Stimulated activated effector memory CD8-positive, alpha-beta T cell treated with anti-CD3 and anti-CD28 coated beads, Interleukin-12 subunit alpha, Interleukin-12 subunit beta, amount 100 ng/mL, for 72 hours (primary cell): ENCODE results near the gene NAPB.

Source experiments
- ATAC-seq: fragments of 150-1000 bp; cut with Tn5 transposase; 2 replicates; pipeline ENCODE4 v1.10.0; 2021
- DNase-seq, 2 donors: peaks; one replicate each; pipeline ENCODE4 v3.0.0; 2021 to 2022; ENCODE audit warnings: low spot score in 2 of 2
- H3K27ac Mint-ChIP-seq: one replicate; pipeline ENCODE4 v1.8.0; 2022; ENCODE audit warnings: mild to moderate bottlenecking, mixed read lengths
- H3K36me3 Mint-ChIP-seq: one replicate; pipeline ENCODE4 v1.8.0; 2022; ENCODE audit warnings: mild to moderate bottlenecking, mixed read lengths
- H3K4me1 Mint-ChIP-seq: one replicate; pipeline ENCODE4 v1.8.0; 2022; ENCODE audit warnings: mixed read lengths
- H3K4me3 Mint-ChIP-seq: one replicate; pipeline ENCODE4 v1.8.0; 2022; ENCODE audit warnings: mild to moderate bottlenecking, mixed read lengths
- H3K9me3 Mint-ChIP-seq: one replicate; pipeline ENCODE4 v1.8.0; 2022; ENCODE audit warnings: mixed read lengths

The NAPB gene

DNA sequence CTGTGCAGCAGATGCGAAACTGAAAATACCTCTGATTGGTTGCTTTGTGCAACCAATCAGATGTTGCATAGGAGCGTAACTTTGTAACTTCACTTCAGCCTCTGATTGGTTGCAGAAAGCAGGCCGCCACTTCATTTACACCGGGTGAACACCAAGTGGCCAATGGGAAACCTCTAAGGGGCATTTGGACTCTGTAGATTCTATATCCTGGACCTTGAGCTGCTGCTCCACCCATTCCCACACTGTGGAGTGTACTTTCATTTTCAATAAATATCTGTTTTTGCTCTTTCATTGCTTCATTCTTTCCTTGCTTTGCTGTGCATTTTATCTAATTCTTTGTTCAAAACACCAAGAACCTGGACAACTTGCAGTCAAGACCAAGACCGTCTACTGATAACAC is 84.8 kb downstream of the NAPB start:
- Mint-ChIP-seq H3K27ac (no peak overlapping the region), H3K4me1 (peaks cover 8% of the 10 kb centered on the region)
- DNase-seq, result no peak

DNA sequence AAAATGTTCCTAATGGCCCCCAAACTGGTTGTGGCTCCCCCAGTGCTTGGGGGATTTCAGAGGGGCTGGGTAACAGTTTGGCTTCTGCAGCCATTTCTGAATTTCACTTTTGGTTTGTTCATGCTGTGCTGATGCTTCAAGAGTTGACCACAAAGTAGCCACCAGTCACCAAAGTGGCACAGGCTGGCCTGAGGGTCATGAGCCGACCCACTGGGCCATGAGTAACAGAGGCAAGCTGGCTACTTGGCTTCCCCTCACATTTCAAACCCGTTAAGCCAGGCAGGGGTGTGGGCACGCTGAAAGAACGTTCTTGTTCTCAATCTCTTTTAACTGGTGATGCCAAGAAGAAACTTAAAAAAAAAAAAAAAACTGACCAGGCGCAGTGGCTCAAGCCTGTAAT is 85.8 kb downstream of the NAPB start:
- H3K27ac Mint-ChIP-seq, result no peak overlapping the region
- no peaks in the 10 kb centered on the region for H3K9me3 Mint-ChIP-seq
- DNase-seq (no peak), ATAC-seq (no peak)
- H3K4me1 Mint-ChIP-seq, result peaks cover 8% of the 10 kb centered on the region
- peaks cover 8% of the 10 kb centered on the region for H3K36me3 Mint-ChIP-seq
- H3K4me3 Mint-ChIP-seq, result no peak overlapping the region

More for the DNA sequence above, 84.8 kb downstream of the NAPB start:
- no peak for ATAC-seq
- H3K36me3 Mint-ChIP-seq, result peaks cover 8% of the 10 kb centered on the region
- H3K4me3 Mint-ChIP-seq, result no peak overlapping the region
- no peaks in the 10 kb centered on the region for H3K9me3 Mint-ChIP-seq

DNA sequence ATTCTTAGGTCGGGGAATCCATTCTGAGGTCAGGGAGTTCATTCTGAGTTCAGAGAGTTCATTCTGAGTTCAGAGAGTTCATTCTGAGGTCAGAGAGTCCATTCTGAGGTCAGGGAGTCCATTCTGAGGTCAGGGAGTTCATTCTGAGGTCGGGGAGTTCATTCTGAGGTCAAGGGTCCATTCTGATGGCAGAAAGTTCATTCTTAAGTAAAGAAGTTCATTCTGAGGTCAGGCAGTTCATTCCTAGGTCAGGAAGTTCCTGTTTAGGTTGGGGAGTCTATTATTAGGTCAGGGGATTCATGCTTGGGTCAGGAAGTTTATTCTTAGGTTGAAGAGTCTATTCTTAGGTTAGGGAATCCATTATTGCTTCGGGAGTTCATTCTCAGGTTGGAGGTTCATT is 87.2 kb downstream of the NAPB start:
- no peak for ATAC-seq
- no peak for DNase-seq
- H3K27ac Mint-ChIP-seq, result no peak overlapping the region
- H3K4me3 Mint-ChIP-seq, result no peak overlapping the region
- H3K4me1 Mint-ChIP-seq, result peaks cover 8% of the 10 kb centered on the region
- peaks cover 8% of the 10 kb centered on the region for H3K36me3 Mint-ChIP-seq
- no peaks in the 10 kb centered on the region for H3K9me3 Mint-ChIP-seq

DNA sequence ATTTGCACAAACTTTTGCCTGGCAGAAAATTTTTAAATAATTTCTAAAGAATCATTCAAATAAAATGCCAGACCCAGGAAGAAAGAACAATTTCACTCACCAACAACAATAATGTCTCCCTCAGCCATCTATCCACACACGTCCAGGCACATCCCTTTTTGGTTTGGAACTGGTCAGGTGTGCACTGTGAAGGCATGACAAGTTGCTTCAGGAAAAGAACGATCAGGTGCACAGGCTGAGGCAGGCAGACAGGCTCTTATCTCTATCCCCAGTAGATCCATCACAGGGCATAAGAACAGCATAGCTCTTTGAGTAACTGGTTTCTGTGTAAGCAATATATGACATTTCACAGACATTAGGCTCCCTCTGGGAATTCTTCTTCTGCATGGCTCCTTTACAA is 88.8 kb downstream of the NAPB start:
- DNase-seq (no peak), ATAC-seq (no peak)
- H3K27ac Mint-ChIP-seq, result no peak overlapping the region
- no peaks in the 10 kb centered on the region for H3K9me3 Mint-ChIP-seq
- H3K4me1 Mint-ChIP-seq, result peaks cover 8% of the 10 kb centered on the region
- H3K4me3 Mint-ChIP-seq, result no peak overlapping the region
- peaks cover 8% of the 10 kb centered on the region for H3K36me3 Mint-ChIP-seq

DNA sequence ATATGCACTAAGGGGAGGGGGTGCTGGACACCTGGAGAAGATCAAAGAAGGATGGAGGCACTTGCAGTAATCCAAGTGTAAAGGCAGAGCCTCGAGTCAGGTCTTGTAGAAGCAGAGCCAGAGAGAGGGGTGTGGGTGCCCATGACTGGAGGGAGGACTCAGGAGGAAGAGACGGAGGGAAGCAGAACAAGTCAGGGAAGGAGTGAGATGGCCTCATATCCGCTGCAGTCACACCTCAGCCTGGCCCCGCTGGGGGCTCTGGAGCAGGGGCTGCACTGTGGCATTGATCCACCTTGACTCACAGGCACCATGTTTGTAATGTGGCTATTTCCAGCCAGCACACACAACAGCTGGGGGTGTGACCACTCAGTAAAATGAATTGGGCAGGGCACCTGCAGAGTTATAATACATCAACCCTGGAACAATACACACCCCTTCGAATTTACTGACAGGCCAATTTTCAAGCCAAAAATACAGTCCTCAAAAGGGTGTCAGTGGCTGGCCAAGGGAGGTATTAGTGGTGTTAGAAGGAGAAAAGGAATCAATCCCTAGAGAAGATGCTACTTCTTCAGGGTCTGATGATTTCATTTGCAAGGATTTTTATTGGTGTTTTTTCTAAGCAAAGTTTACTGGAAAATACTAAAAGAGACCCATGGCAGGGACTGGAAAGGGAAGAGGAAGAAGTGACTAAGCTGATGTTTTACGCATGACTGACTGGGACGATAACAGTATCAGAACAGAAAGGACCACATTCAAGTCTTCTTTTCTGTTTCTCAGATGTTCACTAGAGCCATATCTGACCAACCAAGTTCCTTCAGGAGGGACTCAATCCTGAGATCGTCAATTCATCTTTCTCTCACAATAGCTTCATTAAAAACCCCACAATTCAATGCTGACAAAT is 89.6 kb downstream of the NAPB start:
- Mint-ChIP-seq H3K27ac (no peak overlapping the region), H3K4me3 (no peak overlapping the region), H3K36me3 (peaks cover 8% of the 10 kb centered on the region), H3K4me1 (peaks cover 8% of the 10 kb centered on the region), H3K9me3 (no peaks in the 10 kb centered on the region)
- ATAC-seq, result no peak
- DNase-seq, result no peak

DNA sequence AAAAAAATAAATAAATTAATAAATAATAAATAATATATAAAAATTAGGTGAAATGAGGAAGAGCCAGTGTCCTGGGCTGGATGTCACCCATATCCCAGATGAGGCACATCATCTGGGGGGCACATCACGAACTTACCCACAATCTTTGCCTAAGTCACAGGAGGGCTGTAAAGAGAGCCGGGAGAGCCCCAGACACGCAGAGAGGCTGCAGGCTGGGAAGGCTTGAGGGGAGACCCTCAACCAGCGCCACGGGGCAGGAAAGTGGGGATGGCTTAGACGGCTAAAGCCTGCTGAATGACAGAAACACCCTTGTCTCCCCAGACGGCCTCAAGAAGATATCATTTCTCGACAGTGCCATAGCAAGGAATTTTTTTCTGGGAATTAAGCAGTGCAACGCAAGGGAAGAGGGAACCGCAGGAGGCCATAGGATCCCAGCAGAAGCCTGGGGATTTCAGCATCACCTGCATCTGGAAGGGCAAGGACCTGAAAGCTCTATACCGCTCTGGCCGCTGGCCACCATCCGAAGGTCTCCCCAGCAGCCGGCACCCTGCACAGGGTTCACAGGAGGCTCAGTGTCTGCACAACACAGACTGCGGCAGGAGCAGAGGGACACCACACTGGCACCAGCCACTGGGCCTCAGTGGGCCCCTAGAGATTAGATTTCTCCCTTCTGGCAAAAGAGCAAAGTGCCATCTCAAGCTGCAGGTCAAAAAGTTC is 93.5 kb downstream of the NAPB start:
- Mint-ChIP-seq H3K4me1 (no peaks in the 10 kb centered on the region), H3K4me3 (no peak overlapping the region), H3K9me3 (no peaks in the 10 kb centered on the region), H3K36me3 (no peaks in the 10 kb centered on the region), H3K27ac (no peak overlapping the region)
- no peak for DNase-seq
- ATAC-seq, result no peak

DNA sequence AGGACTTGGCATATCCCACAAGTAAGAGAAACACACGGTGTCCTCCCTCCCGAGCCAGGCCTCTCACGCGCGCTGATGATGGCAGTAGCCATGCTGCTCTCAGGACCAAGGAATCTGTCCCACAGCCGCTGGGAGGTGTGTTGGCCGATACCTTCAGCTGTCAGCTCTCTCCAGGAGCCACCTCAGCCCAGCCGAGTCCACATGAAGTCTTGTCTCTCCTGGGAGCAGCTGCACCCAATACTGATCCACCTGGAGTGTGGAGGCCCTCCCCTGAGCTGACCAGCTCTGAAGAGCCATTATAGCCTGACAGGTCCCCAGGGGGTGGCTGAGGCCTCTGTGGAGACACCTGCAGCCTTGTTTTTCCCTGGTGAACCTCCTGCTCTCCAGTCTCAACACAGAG is 94.5 kb downstream of the NAPB start:
- ATAC-seq (no peak), DNase-seq (no peak)
- Mint-ChIP-seq H3K27ac (no peak overlapping the region), H3K9me3 (no peaks in the 10 kb centered on the region), H3K4me1 (no peaks in the 10 kb centered on the region), H3K36me3 (no peaks in the 10 kb centered on the region), H3K4me3 (no peak overlapping the region)

DNA sequence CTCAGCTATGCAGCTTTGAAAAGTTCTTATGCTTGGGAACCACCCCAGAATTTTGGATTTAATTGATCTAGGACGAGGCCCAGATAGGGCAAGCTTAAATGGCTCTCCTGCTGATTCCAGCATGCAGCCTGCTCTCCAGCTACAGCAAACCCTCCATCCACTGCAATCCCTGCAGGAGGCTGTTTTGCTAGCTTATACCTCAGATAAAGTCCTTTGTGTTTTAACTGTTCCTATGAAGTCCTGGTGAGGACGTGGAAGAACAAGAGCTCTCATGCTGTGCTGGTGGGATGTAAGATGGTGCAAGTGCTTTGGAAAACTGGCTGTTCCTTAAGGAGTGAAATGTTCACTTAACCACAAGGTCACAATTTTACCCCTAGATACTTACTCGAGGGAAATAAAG is 96.2 kb downstream of the NAPB start:
- no peak overlapping the region for H3K27ac Mint-ChIP-seq

More for the DNA sequence above, 96.2 kb downstream of the NAPB start:
- Mint-ChIP-seq H3K36me3 (no peaks in the 10 kb centered on the region), H3K9me3 (no peaks in the 10 kb centered on the region), H3K4me3 (no peak overlapping the region), H3K4me1 (no peaks in the 10 kb centered on the region)
- ATAC-seq, result no peak
- DNase-seq, result no peak
